SK-N-SH (cell line): ENCODE results near the gene STRN3. TPM values are rescaled to one million over a fixed set of nuclear protein-coding genes. Genes with fewer than 3 reads are reported as not detected.

Source experiments
- CTCF ChIA-PET: fragments of 300-600, 350-600 bp; formaldehyde crosslinking; extraction: SDS; loops from one replicate; lab custom pipeline; 2021; lab: Yijun Ruan, JAX
- POLR2A ChIA-PET: fragments of 350-600 bp; sonication (Branson Sonifier 250); formaldehyde crosslinking; extraction: SDS; loops from one replicate; lab custom pipeline; 2020; ENCODE audit warnings: antibody characterized with exemption, inconsistent platforms; lab: Yijun Ruan, JAX
- DNase-seq: peaks from one replicate; pipeline ENCODE4 v3.0.0; 2012
- H2AFZ ChIP-seq: fragments of 200-600 bp; sonication (generic); 2 replicates; pipeline ENCODE4 v1.8.1; 2016; ENCODE audit warnings: antibody characterized with exemption, mild to moderate bottlenecking, low read depth
- H3F3A ChIP-seq: fragments of 200-600 bp; sonication (generic); replicated peaks from 2 replicates; pipeline ENCODE3; 2016; ENCODE audit warnings: antibody characterized with exemption, mild to moderate bottlenecking; ENCODE audit not compliant: insufficient read depth
- H3K27ac ChIP-seq, 2 experiments: fragments of 200-500 bp in 1 of 2; fragments of 200-600 bp in 1 of 2; sonication (Bioruptor generic) in 1 of 2; sonication (generic), shearing (Covaris generic) in 1 of 2; 2 replicates each; pipeline versions ENCODE4 v1.5.1 to v1.6.1; 2014 to 2016; ENCODE audit warnings: low read depth in 2 of 2, inconsistent platforms in 1 of 2, low read length in 1 of 2, mild to moderate bottlenecking in 1 of 2, mixed read lengths in 1 of 2
- H3K27me3 ChIP-seq: fragments of 200-600 bp; sonication (generic), shearing (Covaris generic); 2 replicates; pipeline ENCODE4 v1.6.1; 2016; ENCODE audit warnings: mixed run types; ENCODE audit not compliant: insufficient read depth
- H3K36me3 ChIP-seq, 2 experiments: fragments of 200-500 bp in 1 of 2; fragments of 200-600 bp in 1 of 2; sonication (Bioruptor generic) in 1 of 2; sonication (generic) in 1 of 2; replicated peaks in 1 of 2; 2 replicates each; pipeline versions ENCODE3 to v1.5.1; 2014 to 2016; ENCODE audit warnings: low read length in 1 of 2, mild to moderate bottlenecking in 1 of 2; ENCODE audit not compliant: insufficient read depth in 2 of 2, control insufficient read depth in 1 of 2
- H3K4me1 ChIP-seq, 2 experiments: fragments of 200-500 bp in 1 of 2; fragments of 200-600 bp in 1 of 2; sonication (Bioruptor generic) in 1 of 2; sonication (generic), shearing (Covaris generic) in 1 of 2; 2 replicates each; pipeline versions ENCODE4 v1.5.1 to v1.6.1; 2014 to 2016; ENCODE audit warnings: low read depth in 1 of 2, low read length in 1 of 2, mixed run types in 1 of 2; ENCODE audit not compliant: insufficient read depth in 2 of 2, control insufficient read depth in 1 of 2
- H3K4me2 ChIP-seq: fragments of 200-600 bp; sonication (generic), shearing (Covaris generic); 2 replicates; pipeline ENCODE4 v1.6.1; 2017; ENCODE audit warnings: mixed run types
- H3K4me3 ChIP-seq, 2 experiments: fragments of 200-500 bp in 1 of 2; fragments of 200-600 bp in 1 of 2; sonication (Bioruptor generic) in 1 of 2; sonication (generic), shearing (Covaris generic) in 1 of 2; 2 replicates each; pipeline versions ENCODE4 v1.5.1 to v1.8.1; 2014 to 2016; ENCODE audit warnings: low read depth in 2 of 2, inconsistent platforms in 1 of 2, low read length in 1 of 2, mild to moderate bottlenecking in 1 of 2, mixed read lengths in 1 of 2, moderate library complexity in 1 of 2
- H3K79me2 ChIP-seq: fragments of 200-600 bp; sonication (generic); 2 replicates; pipeline ENCODE4 v1.8.1; 2017; ENCODE audit warnings: mild to moderate bottlenecking; ENCODE audit not compliant: insufficient read depth
- H3K9ac ChIP-seq: fragments of 200-600 bp; sonication (generic); 2 replicates; pipeline ENCODE4 v1.6.1; 2017; ENCODE audit warnings: mixed run types
- H3K9me2 ChIP-seq: fragments of 200-600 bp; sonication (generic); 2 replicates; pipeline ENCODE4 v1.6.1; 2017; ENCODE audit warnings: mixed run types
- H3K9me3 ChIP-seq: fragments of 200-600 bp; sonication (generic); 2 replicates; pipeline ENCODE4 v1.6.1; 2017; ENCODE audit warnings: mixed run types, mild to moderate bottlenecking, moderate library complexity
- H4K20me1 ChIP-seq: fragments of 200-600 bp; sonication (generic); 2 replicates; pipeline ENCODE4 v1.6.1; 2017; ENCODE audit warnings: mild to moderate bottlenecking, mixed run types; ENCODE audit not compliant: insufficient read depth
- EZH2phosphoT487 ChIP-seq: fragments of 200-600 bp; sonication (generic); IDR thresholded peaks from 2 replicates; pipeline ENCODE4 v1.6.1; 2017; ENCODE audit warnings: low read depth, mixed run types, mild to moderate bottlenecking, antibody characterized with exemption, moderate library complexity, borderline replicate concordance
- FOSL2 ChIP-seq: IDR thresholded peaks from 2 replicates; pipeline ENCODE4 v1.4.0; 2012; ENCODE audit warnings: low read depth, mild to moderate bottlenecking, moderate library complexity, borderline replicate concordance
- FOXJ3 ChIP-seq: sonication (generic); formaldehyde crosslinking; IDR thresholded peaks from 2 replicates; pipeline ENCODE4 v1.5.1; 2020; ENCODE audit warnings: mild to moderate bottlenecking, missing genetic modification reagents
- FOXM1 ChIP-seq: IDR thresholded peaks from 2 replicates; pipeline ENCODE4 v1.4.0; 2012; ENCODE audit warnings: low read depth, mild to moderate bottlenecking
- POLR2AphosphoS5 ChIP-seq: IDR thresholded peaks from 2 replicates; pipeline ENCODE4 v1.6.1; 2012; ENCODE audit warnings: low read depth, low read length
- RFX5 ChIP-seq: IDR thresholded peaks from 2 replicates; pipeline ENCODE4 v1.6.1; 2012; ENCODE audit warnings: mild to moderate bottlenecking, improper control_type of control experiment, low read length
- RXRA ChIP-seq: IDR thresholded peaks from 2 replicates; pipeline ENCODE4 v1.4.0; 2012; ENCODE audit warnings: low read depth, mild to moderate bottlenecking, borderline replicate concordance
- TAF1 ChIP-seq: IDR thresholded peaks from 2 replicates; pipeline ENCODE4 v1.6.1; 2012; ENCODE audit warnings: low read depth, mild to moderate bottlenecking, low read length, moderate library complexity, borderline replicate concordance
- YY1 ChIP-seq: IDR thresholded peaks from 2 replicates; pipeline ENCODE4 v1.4.0; 2012; ENCODE audit warnings: low read depth, mild to moderate bottlenecking
- WGBS: methylation state at CpG from one replicate; pipeline ENCODE4 v1.1.6; 2017; ENCODE audit warnings: low lambda C conversion rate; 5-methylcytosine and 5-hydroxymethylcytosine counted together
- polyA plus RNA-seq, 3 experiments: library from polyadenylated mRNA; depleted of rRNA; stranded (reverse); fragments of >200 nt; gene quantifications; 2 replicates each; pipeline ENCODE4 v1.2.3, GENCODE V29; 2012
- TF ChIP-seq, protein P1 (sequence below): IDR thresholded peaks from 2 replicates; pipeline ENCODE4 v1.4.0; 2012; ENCODE audit warnings: low read depth, borderline replicate concordance
- TF ChIP-seq, protein P2 (sequence below): IDR thresholded peaks from 2 replicates; pipeline ENCODE4 v1.4.0; 2012; ENCODE audit warnings: low read depth, borderline replicate concordance
- TF ChIP-seq, protein P3 (sequence below): fragments of 150-350 bp; IDR thresholded peaks from 2 replicates; pipeline ENCODE4 v1.6.1; 2016; ENCODE audit warnings: mild to moderate bottlenecking, low read depth, low read length
- TF ChIP-seq, protein P4 (sequence below): IDR thresholded peaks from 2 replicates; pipeline ENCODE4; 2012
- TF ChIP-seq, protein P5 (sequence below): IDR thresholded peaks from 2 replicates; pipeline ENCODE4 v1.4.0; 2012; ENCODE audit warnings: low read depth

The STRN3 gene
- polyA plus RNA-seq, 1 of the 3 experiments (the other 2 are of a cell fraction): 7.2 TPM

DNA sequence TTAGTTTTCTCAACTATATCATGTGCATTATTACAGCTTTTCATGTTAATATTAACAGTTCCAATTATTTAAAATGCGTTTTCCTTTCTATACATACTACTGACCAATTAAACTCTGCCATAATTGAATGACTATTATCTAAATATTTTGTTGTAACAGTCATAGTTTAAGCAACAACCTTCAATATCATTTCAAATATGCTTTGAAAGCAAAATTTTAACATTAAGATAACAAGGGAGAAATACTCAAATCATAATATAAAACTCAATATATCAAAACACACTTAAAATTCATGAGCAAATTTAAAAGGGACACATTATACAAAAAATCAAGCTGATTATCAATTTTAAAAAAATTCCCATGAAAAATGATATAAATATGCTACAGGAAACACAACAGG lies 111.4 kb downstream of the STRN3 start:
- Histone ChIP-seq H3K9ac (no peak overlapping the region), H3F3A (peaks cover 7% of the 10 kb centered on the region), H3K4me1 (no peaks in the 10 kb centered on the region; a peak in 1 of 4 replicates), H3K4me3 (no peak overlapping the region), H3K9me2 (no peaks in the 10 kb centered on the region), H3K9me3 (no peaks in the 10 kb centered on the region), H4K20me1 (no peaks in the 10 kb centered on the region), H3K27ac (no peak overlapping the region), H3K79me2 (peaks cover 15% of the 10 kb centered on the region), H3K4me2 (no peak overlapping the region), H3K36me3 (peaks cover 31 to 53% of the 10 kb centered on the region in 2 experiments), H3K27me3 (no peaks in the 10 kb centered on the region), H2AFZ (no peak overlapping the region)
- ChIA-PET POLR2A (no interaction called here), CTCF (interaction anchor here (3.0 kb wide), 1 partner anchor 10 kb away, joined by 11 read pairs; no protein-coding TSS in a partner anchor)
- no peak for DNase-seq
- no peak for TF ChIP-seq YY1
- TF ChIP-seq, protein P1, sequence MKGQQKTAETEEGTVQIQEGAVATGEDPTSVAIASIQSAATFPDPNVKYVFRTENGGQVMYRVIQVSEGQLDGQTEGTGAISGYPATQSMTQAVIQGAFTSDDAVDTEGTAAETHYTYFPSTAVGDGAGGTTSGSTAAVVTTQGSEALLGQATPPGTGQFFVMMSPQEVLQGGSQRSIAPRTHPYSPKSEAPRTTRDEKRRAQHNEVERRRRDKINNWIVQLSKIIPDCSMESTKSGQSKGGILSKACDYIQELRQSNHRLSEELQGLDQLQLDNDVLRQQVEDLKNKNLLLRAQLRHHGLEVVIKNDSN: no peak
- TF ChIP-seq, protein P2, sequence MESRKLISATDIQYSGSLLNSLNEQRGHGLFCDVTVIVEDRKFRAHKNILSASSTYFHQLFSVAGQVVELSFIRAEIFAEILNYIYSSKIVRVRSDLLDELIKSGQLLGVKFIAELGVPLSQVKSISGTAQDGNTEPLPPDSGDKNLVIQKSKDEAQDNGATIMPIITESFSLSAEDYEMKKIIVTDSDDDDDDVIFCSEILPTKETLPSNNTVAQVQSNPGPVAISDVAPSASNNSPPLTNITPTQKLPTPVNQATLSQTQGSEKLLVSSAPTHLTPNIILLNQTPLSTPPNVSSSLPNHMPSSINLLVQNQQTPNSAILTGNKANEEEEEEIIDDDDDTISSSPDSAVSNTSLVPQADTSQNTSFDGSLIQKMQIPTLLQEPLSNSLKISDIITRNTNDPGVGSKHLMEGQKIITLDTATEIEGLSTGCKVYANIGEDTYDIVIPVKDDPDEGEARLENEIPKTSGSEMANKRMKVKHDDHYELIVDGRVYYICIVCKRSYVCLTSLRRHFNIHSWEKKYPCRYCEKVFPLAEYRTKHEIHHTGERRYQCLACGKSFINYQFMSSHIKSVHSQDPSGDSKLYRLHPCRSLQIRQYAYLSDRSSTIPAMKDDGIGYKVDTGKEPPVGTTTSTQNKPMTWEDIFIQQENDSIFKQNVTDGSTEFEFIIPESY: no peak
- TF ChIP-seq, protein P3, sequence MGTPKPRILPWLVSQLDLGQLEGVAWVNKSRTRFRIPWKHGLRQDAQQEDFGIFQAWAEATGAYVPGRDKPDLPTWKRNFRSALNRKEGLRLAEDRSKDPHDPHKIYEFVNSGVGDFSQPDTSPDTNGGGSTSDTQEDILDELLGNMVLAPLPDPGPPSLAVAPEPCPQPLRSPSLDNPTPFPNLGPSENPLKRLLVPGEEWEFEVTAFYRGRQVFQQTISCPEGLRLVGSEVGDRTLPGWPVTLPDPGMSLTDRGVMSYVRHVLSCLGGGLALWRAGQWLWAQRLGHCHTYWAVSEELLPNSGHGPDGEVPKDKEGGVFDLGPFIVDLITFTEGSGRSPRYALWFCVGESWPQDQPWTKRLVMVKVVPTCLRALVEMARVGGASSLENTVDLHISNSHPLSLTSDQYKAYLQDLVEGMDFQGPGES: no peak
- TF ChIP-seq FOXM1: no peak
- TF ChIP-seq EZH2phosphoT487: no peak
- TF ChIP-seq, protein P4, sequence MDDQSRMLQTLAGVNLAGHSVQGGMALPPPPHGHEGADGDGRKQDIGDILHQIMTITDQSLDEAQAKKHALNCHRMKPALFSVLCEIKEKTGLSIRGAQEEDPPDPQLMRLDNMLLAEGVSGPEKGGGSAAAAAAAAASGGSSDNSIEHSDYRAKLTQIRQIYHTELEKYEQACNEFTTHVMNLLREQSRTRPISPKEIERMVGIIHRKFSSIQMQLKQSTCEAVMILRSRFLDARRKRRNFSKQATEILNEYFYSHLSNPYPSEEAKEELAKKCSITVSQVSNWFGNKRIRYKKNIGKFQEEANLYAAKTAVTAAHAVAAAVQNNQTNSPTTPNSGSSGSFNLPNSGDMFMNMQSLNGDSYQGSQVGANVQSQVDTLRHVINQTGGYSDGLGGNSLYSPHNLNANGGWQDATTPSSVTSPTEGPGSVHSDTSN: no peak
- TF ChIP-seq FOXJ3 (CRISPR knock-in tag): no peak
- TF ChIP-seq RFX5: no peak
- no peak for TF ChIP-seq RXRA
- no peak for TF ChIP-seq TAF1
- TF ChIP-seq, protein P5, sequence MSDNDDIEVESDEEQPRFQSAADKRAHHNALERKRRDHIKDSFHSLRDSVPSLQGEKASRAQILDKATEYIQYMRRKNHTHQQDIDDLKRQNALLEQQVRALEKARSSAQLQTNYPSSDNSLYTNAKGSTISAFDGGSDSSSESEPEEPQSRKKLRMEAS: no peak
- no peak for TF ChIP-seq POLR2AphosphoS5
- no peak for TF ChIP-seq FOSL2
- 96% methylated on average over 1 of the region's 1 CpG for WGBS
